Kidney (tissue), 14 donors: ENCODE data around the gene OR10J5. TPM values are rescaled to one million over a fixed set of nuclear protein-coding genes. Genes with fewer than 3 reads are reported as not detected.
"Not testable (repeated sequence)": the region's sequence is repeated elsewhere in the genome, so short reads cannot be mapped to it uniquely, and the experiment has no call there.

ENCODE experiments used
- DNase-seq, 5 donors: peaks; one replicate each; pipeline ENCODE4 v3.0.0-alpha.2; 2013 to 2020
- FAIRE-seq: peaks from 2 replicates; lab custom pipeline; 2012; peaks lifted over from hg19 to GRCh38; lab: Jason Lieb, UNC
- H3K27ac ChIP-seq, 2 donors: one replicate each; pipeline ENCODE4 v1.7.0; 2013; ENCODE audit warnings: low read depth in 2 of 2, low read length in 2 of 2, inconsistent platforms in 1 of 2
- H3K27me3 ChIP-seq: one replicate; pipeline ENCODE4 v1.7.1; 2013; ENCODE audit warnings: low read length, inconsistent platforms; ENCODE audit not compliant: control insufficient read depth, insufficient read depth
- H3K36me3 ChIP-seq, 3 donors: one replicate each; pipeline versions ENCODE4 v1.7.0 to v1.7.1; 2013; ENCODE audit warnings: low read length in 3 of 3, control low read depth in 1 of 3, inconsistent platforms in 1 of 3; ENCODE audit not compliant: insufficient read depth in 3 of 3, control insufficient read depth in 2 of 3
- H3K4me1 ChIP-seq, 3 donors: one replicate each; pipeline versions ENCODE4 v1.7.0 to v1.7.1; 2013; ENCODE audit warnings: low read length in 3 of 3, inconsistent platforms in 1 of 3, low read depth in 1 of 3; ENCODE audit not compliant: control insufficient read depth in 2 of 3, insufficient read depth in 2 of 3
- H3K4me3 ChIP-seq, 3 donors: one replicate each; pipeline versions ENCODE4 v1.7.0 to v1.8.1; 2013; ENCODE audit warnings: low read length in 3 of 3, control low read depth in 1 of 3, inconsistent platforms in 1 of 3
- H3K9ac ChIP-seq, 3 donors: one replicate each; pipeline versions ENCODE4 v1.7.0 to v1.7.1; 2013; ENCODE audit warnings: low read length in 3 of 3, control low read depth in 1 of 3, inconsistent platforms in 1 of 3
- H3K9me3 ChIP-seq, 3 donors: one replicate each; pipeline versions ENCODE4 v1.7.0 to v1.7.1; 2013; ENCODE audit warnings: low read length in 3 of 3, control low read depth in 1 of 3, inconsistent platforms in 1 of 3; ENCODE audit not compliant: control insufficient read depth in 2 of 3, insufficient read depth in 1 of 3
- intact Hi-C: fragments of 100-400 bp; cut with DNase I; formaldehyde crosslinking; loops from one replicate; pipeline ENCODE4 v1.11.1; 2022
- polyA plus RNA-seq: library from polyadenylated mRNA; stranded (reverse); fragments of 350-450 nt; fragmentation: Illumina TruSeq; extraction: RNeasy Lipid Tissue Mini Kit (QIAGEN cat#74804); gene quantifications from one replicate; pipeline ENCODE4 v1.2.3, GENCODE V29; 2014; ENCODE audit warnings: low read depth, low replicate concordance; ENCODE audit not compliant: insufficient read depth
- total RNA-seq: library from RNA; stranded (reverse); fragmentation: NEBNext Ultra II Directional; extraction: Animal tissue kit (Norgen Biotek cat#: 25700); gene quantifications from one replicate; pipeline ENCODE4 v1.2.1, GENCODE V29; 2021
- TF ChIP-seq, protein P1 (sequence below): IDR thresholded peaks from 3 replicates; pipeline ENCODE4 v1.5.1; 2012; ENCODE audit warnings: mild to moderate bottlenecking, moderate library complexity, borderline replicate concordance; ENCODE audit not compliant: insufficient read depth; ENCODE audit errors: extremely low read depth
- donor health status: control.
- donor health status: control.
- donor health status: control.
- donor health status: control.
- donor health status: control.
- donor health status: DM: yes; HTN: yes; CAD: no.
- donor health status: Normal renal cell carcinoma (clear cell type).

Gene OR10J5
- total and polyA plus RNA-seq, 2 donors from 2014 or later, result not detected

DNA sequence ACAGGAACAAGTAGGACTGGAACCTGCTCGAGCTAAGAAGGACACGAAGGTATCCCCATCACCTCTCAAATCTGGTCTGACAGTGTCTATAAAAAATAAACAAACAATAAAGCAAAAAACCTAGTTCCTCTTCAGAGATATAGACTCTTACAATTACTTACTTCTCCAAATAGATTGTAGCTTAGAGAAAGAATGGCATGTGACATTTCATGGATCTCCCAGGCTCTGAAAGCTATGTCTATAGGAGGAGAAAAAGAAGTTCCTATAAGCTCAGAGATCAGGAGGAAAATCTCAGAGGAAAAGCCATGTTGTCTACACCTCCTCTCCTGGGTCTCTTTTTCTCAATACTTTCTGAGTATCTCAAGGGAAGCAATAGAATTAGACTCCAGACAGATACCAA, 12.3 kb upstream of the OR10J5 start:
- no peak overlapping the region for H3K4me3 ChIP-seq
- no peaks in the 10 kb centered on the region for H3K27me3 ChIP-seq
- H3K36me3 ChIP-seq, result no peaks in the 10 kb centered on the region
- H3K27ac ChIP-seq, result no peak overlapping the region
- DNase-seq (no peak), FAIRE-seq (no peak)
- no peaks in the 10 kb centered on the region for H3K4me1 ChIP-seq
- intact Hi-C loops, result no loop called here
- no peak overlapping the region for H3K9ac ChIP-seq
- no peaks in the 10 kb centered on the region for H3K9me3 ChIP-seq
- TF ChIP-seq, protein P1, sequence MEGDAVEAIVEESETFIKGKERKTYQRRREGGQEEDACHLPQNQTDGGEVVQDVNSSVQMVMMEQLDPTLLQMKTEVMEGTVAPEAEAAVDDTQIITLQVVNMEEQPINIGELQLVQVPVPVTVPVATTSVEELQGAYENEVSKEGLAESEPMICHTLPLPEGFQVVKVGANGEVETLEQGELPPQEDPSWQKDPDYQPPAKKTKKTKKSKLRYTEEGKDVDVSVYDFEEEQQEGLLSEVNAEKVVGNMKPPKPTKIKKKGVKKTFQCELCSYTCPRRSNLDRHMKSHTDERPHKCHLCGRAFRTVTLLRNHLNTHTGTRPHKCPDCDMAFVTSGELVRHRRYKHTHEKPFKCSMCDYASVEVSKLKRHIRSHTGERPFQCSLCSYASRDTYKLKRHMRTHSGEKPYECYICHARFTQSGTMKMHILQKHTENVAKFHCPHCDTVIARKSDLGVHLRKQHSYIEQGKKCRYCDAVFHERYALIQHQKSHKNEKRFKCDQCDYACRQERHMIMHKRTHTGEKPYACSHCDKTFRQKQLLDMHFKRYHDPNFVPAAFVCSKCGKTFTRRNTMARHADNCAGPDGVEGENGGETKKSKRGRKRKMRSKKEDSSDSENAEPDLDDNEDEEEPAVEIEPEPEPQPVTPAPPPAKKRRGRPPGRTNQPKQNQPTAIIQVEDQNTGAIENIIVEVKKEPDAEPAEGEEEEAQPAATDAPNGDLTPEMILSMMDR, result no peak

DNA sequence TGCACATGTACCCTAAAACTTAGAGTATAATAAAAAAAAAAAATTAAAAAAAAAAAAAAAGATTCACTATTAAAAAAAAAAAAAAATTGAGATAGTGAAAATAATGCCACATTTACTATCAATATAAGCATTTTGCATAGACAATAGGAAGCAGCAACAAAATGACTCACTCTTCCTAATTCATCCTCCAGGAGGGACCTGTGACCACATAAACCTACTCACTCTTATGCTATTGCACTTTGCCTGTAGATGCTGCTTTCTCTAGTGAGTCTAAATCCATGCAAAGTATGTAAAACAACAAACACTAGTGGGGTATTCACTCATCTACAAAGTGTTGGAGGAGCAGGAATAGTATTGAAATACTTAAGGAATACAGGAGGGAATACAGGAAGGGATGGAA, 2.9 kb downstream of the OR10J5 start:
- H3K4me1 ChIP-seq, result no peaks in the 10 kb centered on the region
- FAIRE-seq, result no peak
- no peaks in the 10 kb centered on the region for H3K27me3 ChIP-seq
- intact Hi-C loops, result no loop called here
- no peak for DNase-seq
- no peak overlapping the region for H3K4me3 ChIP-seq
- no peaks in the 10 kb centered on the region for H3K9me3 ChIP-seq
- no peak overlapping the region for H3K9ac ChIP-seq
- no peaks in the 10 kb centered on the region for H3K36me3 ChIP-seq
- no peak overlapping the region for H3K27ac ChIP-seq
- TF ChIP-seq, protein P1, result no peak

DNA sequence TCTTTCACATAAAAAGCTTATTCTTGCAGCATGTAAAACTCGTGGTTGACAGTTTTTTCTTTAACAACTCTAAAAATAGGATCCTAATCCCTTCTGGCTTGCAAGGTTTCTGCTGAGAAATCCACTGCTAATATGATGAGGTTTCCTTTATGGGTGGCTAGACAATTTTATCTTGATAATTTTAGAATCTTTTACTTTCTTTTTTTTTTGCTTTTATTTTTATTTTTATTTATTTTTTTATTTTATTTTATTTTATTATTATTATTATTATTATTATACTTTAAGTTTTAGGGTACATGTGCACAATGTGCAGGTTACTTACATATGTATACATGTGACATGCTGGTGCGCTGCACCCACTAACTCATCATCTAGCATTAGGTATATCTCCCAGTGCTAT, 11.0 kb downstream of the OR10J5 start:
- H3K27me3 ChIP-seq, H3K9ac ChIP-seq, H3K27ac ChIP-seq, FAIRE-seq, H3K4me3 ChIP-seq, H3K36me3 ChIP-seq, H3K9me3 ChIP-seq, H3K4me1 ChIP-seq, DNase-seq, intact Hi-C loops: not testable (repeated sequence)

DNA sequence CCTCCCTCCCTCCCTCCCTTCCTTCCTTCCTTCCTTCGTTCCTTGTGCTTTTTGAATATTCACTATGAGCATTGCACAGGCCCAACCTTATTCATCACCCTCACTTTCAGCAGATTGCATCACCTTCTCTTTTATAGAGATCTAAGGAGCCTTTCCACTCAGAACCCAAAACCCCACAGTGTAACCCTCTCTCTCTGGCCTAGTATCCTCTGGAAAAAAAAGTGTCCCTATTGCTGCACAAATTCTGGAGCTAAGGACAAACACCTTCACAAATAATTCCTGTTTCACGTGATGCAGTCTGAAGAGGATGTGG, 25.6 kb downstream of the OR10J5 start:
- Histone ChIP-seq H3K9ac (no peak overlapping the region), H3K4me1 (no peaks in the 10 kb centered on the region), H3K27ac (peak overlapping the region; percentile 69), H3K4me3 (no peak overlapping the region), H3K9me3 (peaks cover 0 to 2% (median 0%) of the 10 kb centered on the region in 3 donors), H3K27me3 (no peaks in the 10 kb centered on the region), H3K36me3 (no peaks in the 10 kb centered on the region)
- no peak for FAIRE-seq
- TF ChIP-seq, protein P1, result no peak
- no peak for DNase-seq
- intact Hi-C loops, result no loop called here
